SU-DHL-6 (cell line): Measurements from ENCODE around the gene LYPD6.

Source experiments
- H2AFZ ChIP-seq: fragments of 200-600 bp; sonication (generic); 2 replicates; pipeline ENCODE4 v1.6.1; 2014; ENCODE audit warnings: low read depth, mild to moderate bottlenecking, moderate library complexity, mixed read lengths, antibody characterized with exemption, low read length; ENCODE audit not compliant: severe bottlenecking
- H3F3A ChIP-seq: fragments of 200-600 bp; shearing (Covaris generic); 2 replicates; pipeline ENCODE4 v1.6.0; 2016; ENCODE audit warnings: antibody characterized with exemption, mild to moderate bottlenecking; ENCODE audit not compliant: insufficient read depth
- H3K27ac ChIP-seq: fragments of 200-600 bp; sonication (generic); 2 replicates; pipeline ENCODE4 v1.5.1; 2016; ENCODE audit warnings: low read depth, mild to moderate bottlenecking, low read length, moderate library complexity, mixed read lengths
- H3K27me3 ChIP-seq: fragments of 200-600 bp; sonication (generic), shearing (Covaris generic); 2 replicates; pipeline ENCODE4 v1.6.0; 2014; ENCODE audit warnings: mild to moderate bottlenecking, low read length
- H3K36me3 ChIP-seq: fragments of 200-600 bp; sonication (generic); 2 replicates; pipeline ENCODE4 v1.6.1; 2014; ENCODE audit warnings: mild to moderate bottlenecking, low read length, mixed read lengths
- H3K4me2 ChIP-seq: fragments of 300-600, 200-600 bp; shearing (Covaris generic), sonication (generic); 2 replicates; pipeline ENCODE4 v1.6.0; 2014; ENCODE audit warnings: low read length, low read depth, mild to moderate bottlenecking; ENCODE audit not compliant: poor library complexity, severe bottlenecking
- H3K4me3 ChIP-seq: fragments of 200-600 bp; sonication (generic); 2 replicates; pipeline ENCODE4 v1.5.1; 2014; ENCODE audit warnings: antibody characterized with exemption, low read length, mild to moderate bottlenecking, mixed read lengths; ENCODE audit not compliant: insufficient read depth, poor library complexity, severe bottlenecking
- H3K79me2 ChIP-seq: fragments of 200-600 bp; sonication (generic); 2 replicates; pipeline ENCODE4 v1.6.1; 2014; ENCODE audit warnings: mild to moderate bottlenecking, low read length, moderate library complexity; ENCODE audit not compliant: insufficient read depth
- H3K9ac ChIP-seq: fragments of 200-600 bp; sonication (generic); 2 replicates; pipeline ENCODE4 v1.7.0; 2014; ENCODE audit warnings: mild to moderate bottlenecking, low read length
- H3K9me2 ChIP-seq: fragments of 200-600 bp; sonication (generic); replicated peaks from 2 replicates; pipeline ENCODE4 v1.6.1; 2014; ENCODE audit warnings: low read length; ENCODE audit not compliant: insufficient read depth
- H3K9me3 ChIP-seq: fragments of 200-600 bp; sonication (generic); 2 replicates; pipeline ENCODE4 v1.6.1; 2014; ENCODE audit warnings: low read length, mixed read lengths; ENCODE audit not compliant: insufficient read depth
- H4K20me1 ChIP-seq: fragments of 200-600 bp; sonication (generic); 2 replicates; pipeline ENCODE4 v1.6.1; 2014; ENCODE audit warnings: low read depth, mild to moderate bottlenecking, antibody characterized with exemption, low read length, moderate library complexity, mixed read lengths
- CTCF ChIP-seq: fragments of 200-600 bp; sonication (generic); IDR thresholded peaks from one replicate; pipeline ENCODE4 v1.5.1; 2017; ENCODE audit warnings: antibody characterized with exemption, mild to moderate bottlenecking, low read length, moderate library complexity; ENCODE audit not compliant: insufficient read depth, poor library complexity, severe bottlenecking
- EZH2phosphoT487 ChIP-seq: fragments of 200-600 bp; sonication (generic), shearing (Covaris generic); conservative IDR thresholded peaks from 2 replicates; pipeline ENCODE4 v1.6.1; 2018; ENCODE audit warnings: mild to moderate bottlenecking, antibody characterized with exemption, low read length, moderate library complexity, mixed read lengths

The LYPD6 gene

DNA sequence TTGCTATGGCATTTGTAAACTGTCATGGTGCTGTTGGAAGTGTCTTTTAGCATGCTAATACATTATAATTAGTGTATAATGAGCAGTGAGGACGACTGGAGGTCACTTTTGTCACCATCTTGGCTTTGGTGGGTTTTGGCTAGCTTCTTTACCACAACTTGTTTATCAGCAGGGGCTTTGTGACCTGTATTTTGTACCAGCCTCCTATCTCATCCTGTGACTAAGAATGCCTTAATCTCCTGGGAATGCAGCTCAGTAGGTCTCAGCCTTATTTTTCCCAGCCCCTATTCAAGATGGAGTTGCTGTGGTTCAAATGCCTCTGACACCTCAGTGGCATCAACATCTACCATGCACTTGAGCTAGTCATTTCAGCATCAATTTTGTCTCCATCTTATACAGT lies 29.7 kb downstream of the LYPD6 start:
- H3K36me3 ChIP-seq: no peaks in the 10 kb centered on the region
- no peaks in the 10 kb centered on the region for H3K27me3 ChIP-seq
- H3F3A ChIP-seq: no peaks in the 10 kb centered on the region
- H3K9me2 ChIP-seq: no peaks in the 10 kb centered on the region
- no peak overlapping the region for H3K27ac ChIP-seq
- no peak overlapping the region for H3K4me2 ChIP-seq
- H3K9ac ChIP-seq: no peak overlapping the region
- no peaks in the 10 kb centered on the region for H3K9me3 ChIP-seq
- no peak for TF ChIP-seq EZH2phosphoT487
- no peak for TF ChIP-seq CTCF
- H3K79me2 ChIP-seq: no peaks in the 10 kb centered on the region
- no peak overlapping the region for H2AFZ ChIP-seq
- H4K20me1 ChIP-seq: no peaks in the 10 kb centered on the region
- H3K4me3 ChIP-seq: no peak overlapping the region

- H3K4me2 ChIP-seq: no peak overlapping the region
- TF ChIP-seq CTCF (no peak), EZH2phosphoT487 (no peak)
- no peak overlapping the region for H3K9ac ChIP-seq
- no peak overlapping the region for H2AFZ ChIP-seq
- H3K36me3 ChIP-seq: no peaks in the 10 kb centered on the region
- H3K79me2 ChIP-seq: no peaks in the 10 kb centered on the region
- H3F3A ChIP-seq: no peaks in the 10 kb centered on the region
- H3K9me3 ChIP-seq: no peaks in the 10 kb centered on the region
- H3K27ac ChIP-seq: no peak overlapping the region
- H4K20me1 ChIP-seq: no peaks in the 10 kb centered on the region
- H3K4me3 ChIP-seq: no peak overlapping the region
- H3K27me3 ChIP-seq: no peaks in the 10 kb centered on the region
- no peaks in the 10 kb centered on the region for H3K9me2 ChIP-seq
These were observed 33.6 kb downstream of the LYPD6 start for GRCh38 chr2:149363958-149364357.

- Histone ChIP-seq H3K27ac (no peak overlapping the region), H3K36me3 (no peaks in the 10 kb centered on the region), H3K9ac (no peak overlapping the region), H2AFZ (no peak overlapping the region), H4K20me1 (no peaks in the 10 kb centered on the region), H3F3A (no peaks in the 10 kb centered on the region), H3K4me3 (no peak overlapping the region), H3K79me2 (no peaks in the 10 kb centered on the region), H3K4me2 (no peak overlapping the region), H3K27me3 (no peaks in the 10 kb centered on the region), H3K9me3 (no peaks in the 10 kb centered on the region), H3K9me2 (no peaks in the 10 kb centered on the region)
- no peak for TF ChIP-seq CTCF
- TF ChIP-seq EZH2phosphoT487: no peak
These were observed 34.5 kb downstream of the LYPD6 start for GRCh38 chr2:149364839-149365238.
